ENCODE measurements around the gene CLCC1. TPM values are rescaled to one million over a fixed set of nuclear protein-coding genes. Genes with fewer than 3 reads are reported as not detected.

CLCC1 gene
- total and polyA plus RNA-seq, 2 experiments from 2014 or later = 34.9 to 35.3 TPM

- WGBS, 2 experiments (ENCODE audit: low coverage in 1 of 2, low lambda C conversion rate in 2 of 2, missing lambda C conversion rate in 2 of 2) = 100% methylated on average over 2 of the region's 2 CpGs
- peaks cover 49% of the 10 kb centered on the region for H3K36me3 ChIP-seq (ENCODE audit: low read depth)
- in situ Hi-C loops (cut with MboI) = no loop called here
Observed at GRCh38 chr1:108925920-108926319, 37.4 kb downstream of the CLCC1 start.

GRCh38 chr1:108916788-108917187, 46.5 kb downstream of the CLCC1 start:
- H3K9ac ChIP-seq = no peak overlapping the region
- H4K20me1 ChIP-seq (ENCODE audit: insufficient read depth) = no peaks in the 10 kb centered on the region
- no peak overlapping the region for H3K4me3 ChIP-seq
- no peak overlapping the region for H3K4me2 ChIP-seq (ENCODE audit: unreplicated experiment)
- no peaks in the 10 kb centered on the region for H3K9me3 ChIP-seq (ENCODE audit: low read depth)
- no peak for DNase-seq
- H2AFZ ChIP-seq = no peak overlapping the region
- in situ Hi-C loops (cut with MboI) = no loop called here
- H3F3A ChIP-seq (ENCODE audit: insufficient read depth) = peaks cover 14% of the 10 kb centered on the region; the same call in 1 of the 2 replicates
- H3K27me3 ChIP-seq (replicated peaks; ENCODE audit: insufficient read depth) = no peaks in the 10 kb centered on the region
- H3K79me2 ChIP-seq (ENCODE audit: insufficient read depth) = no peaks in the 10 kb centered on the region
- no peak for TF ChIP-seq EZH2 (IDR thresholded peaks at IDR 0.05; ENCODE audit: insufficient read depth, poor library complexity, severe bottlenecking)
- no peaks in the 10 kb centered on the region for H3K9me2 ChIP-seq (ENCODE audit: insufficient read depth)
- WGBS, 2 experiments (ENCODE audit: low coverage in 1 of 2, low lambda C conversion rate in 2 of 2, missing lambda C conversion rate in 2 of 2) = 96 to 98% methylated on average over 2 of the region's 2 CpGs
- 0 out of 2 replicates have a peak, but pooled peaks cover 3% of the 10 kb centered on the region for H3K36me3 ChIP-seq (ENCODE audit: low read depth)
- H3K27ac ChIP-seq = no peak overlapping the region
- no peaks in the 10 kb centered on the region for H3K4me1 ChIP-seq (ENCODE audit: insufficient read depth)

More at GRCh38 chr1:108925920-108926319, 37.4 kb downstream of the CLCC1 start:
- Histone ChIP-seq H3K9me3 (ENCODE audit: low read depth) (no peaks in the 10 kb centered on the region), H3K4me1 (ENCODE audit: insufficient read depth) (no peaks in the 10 kb centered on the region), H3K9ac (no peak overlapping the region), H3K4me3 (no peak overlapping the region), H4K20me1 (ENCODE audit: insufficient read depth) (no peaks in the 10 kb centered on the region), H3K27me3 (replicated peaks; ENCODE audit: insufficient read depth) (no peaks in the 10 kb centered on the region), H3K27ac (no peak overlapping the region), H3K79me2 (ENCODE audit: insufficient read depth) (no peaks in the 10 kb centered on the region), H3F3A (ENCODE audit: insufficient read depth) (peaks cover 16% of the 10 kb centered on the region; the same call in 1 of the 2 replicates), H2AFZ (no peak overlapping the region), H3K4me2 (ENCODE audit: unreplicated experiment) (no peak overlapping the region), H3K9me2 (ENCODE audit: insufficient read depth) (no peaks in the 10 kb centered on the region)
- DNase-seq = no peak
- TF ChIP-seq EZH2phosphoT487 (IDR thresholded peaks at IDR 0.05; ENCODE audit: insufficient read depth, low read depth) (no peak), EZH2 (IDR thresholded peaks at IDR 0.05; ENCODE audit: insufficient read depth, poor library complexity, severe bottlenecking) (no peak)

Small RNA genes within 50 kb of the gene (small RNA-seq; reads per million reads assigned to genes)
- not detected for gene BX679664.2 (ENCODE audit: low read depth, low replicate concordance)

Other genes starting within 250 kb of the CLCC1 start
- 26.8 and 42.3 TPM in 2 replicates for gene STXBP3, start 216.8 kb downstream of the CLCC1 start, total RNA-seq (2014; rRNA removed; shearing (Covaris generic))
- gene STXBP3, start 216.8 kb downstream of the CLCC1 start, polyA plus RNA-seq (2016; fragmentation: Nextera tagmentation; extraction: Ambion mirVana) = 43.7 and 46.4 TPM in 2 replicates
- not detected in 2 replicates for gene AKNAD1, start 106.4 kb downstream of the CLCC1 start, total RNA-seq (2014; rRNA removed; shearing (Covaris generic))
- not detected in 2 replicates for gene AKNAD1, start 106.4 kb downstream of the CLCC1 start, polyA plus RNA-seq (2016; fragmentation: Nextera tagmentation; extraction: Ambion mirVana)
- 18.2 and 19.6 TPM in 2 replicates for gene GPSM2, start 86.5 kb downstream of the CLCC1 start, total RNA-seq (2014; rRNA removed; shearing (Covaris generic))
- gene GPSM2, start 86.5 kb downstream of the CLCC1 start, polyA plus RNA-seq (2016; fragmentation: Nextera tagmentation; extraction: Ambion mirVana) = 13.6 and 15.5 TPM in 2 replicates
- 17.9 and 19.0 TPM in 2 replicates for gene WDR47, start 78.6 kb upstream of the CLCC1 start, total RNA-seq (2014; rRNA removed; shearing (Covaris generic))
- 12.2 and 15.5 TPM in 2 replicates for gene WDR47, start 78.6 kb upstream of the CLCC1 start, polyA plus RNA-seq (2016; fragmentation: Nextera tagmentation; extraction: Ambion mirVana)
- gene TAF13, start 112.5 kb upstream of the CLCC1 start, total RNA-seq (2014; rRNA removed; shearing (Covaris generic)) = 166 and 197 TPM in 2 replicates
- gene TAF13, start 112.5 kb upstream of the CLCC1 start, polyA plus RNA-seq (2016; fragmentation: Nextera tagmentation; extraction: Ambion mirVana) = 93.2 and 97.9 TPM in 2 replicates
- gene TMEM167B, start 127.3 kb upstream of the CLCC1 start, total RNA-seq (2014; rRNA removed; shearing (Covaris generic)) = 35.6 and 39.6 TPM in 2 replicates
- gene TMEM167B, start 127.3 kb upstream of the CLCC1 start, polyA plus RNA-seq (2016; fragmentation: Nextera tagmentation; extraction: Ambion mirVana) = 27.7 and 29.0 TPM in 2 replicates
- gene ELAPOR1, start 150.6 kb upstream of the CLCC1 start, total RNA-seq (2014; rRNA removed; shearing (Covaris generic)) = 0.51 and 0.54 TPM in 2 replicates
- 0.56 and 1.2 TPM in 2 replicates for gene ELAPOR1, start 150.6 kb upstream of the CLCC1 start, polyA plus RNA-seq (2016; fragmentation: Nextera tagmentation; extraction: Ambion mirVana)